Panc1 (cell line): Measurements from ENCODE around the gene PGA5. TPM values are rescaled to one million over a fixed set of nuclear protein-coding genes. Genes with fewer than 3 reads are reported as not detected.

Experiments used
- ATAC-seq: fragments of 200-7000 bp; cut with Tn5 transposase; 2 replicates; pipeline ENCODE4 v1.9.1; 2020; ENCODE audit warnings: mild to moderate bottlenecking, moderate library complexity
- BruUV-seq: library from RNA; stranded (reverse); fragments of 400-500 nt; replicated peaks from 2 replicates; lab custom pipeline; 2021; lab: Mats Ljungman, UMichigan
- CTCF ChIA-PET: fragments of 300-600 bp; sonication (Branson Sonifier 250); formaldehyde crosslinking; loops from one replicate; lab custom pipeline; 2022; ENCODE audit warnings: antibody characterized with exemption; lab: Charles Lee
- POLR2A ChIA-PET: fragments of 300-600 bp; sonication (Branson Sonifier 250); formaldehyde crosslinking; loops from one replicate; lab custom pipeline; 2022; ENCODE audit warnings: antibody characterized with exemption; lab: Charles Lee
- DNase-seq: peaks from one replicate; pipeline ENCODE4 v3.0.0-alpha.2; 2010; ENCODE audit warnings: low read depth, low spot score
- H3K27ac ChIP-seq: 2 replicates; pipeline ENCODE4 v1.5.1; 2011; ENCODE audit warnings: mild to moderate bottlenecking, low read length, inconsistent platforms
- H3K27me3 ChIP-seq: fragments of 200-500 bp; sonication (Bioruptor generic); 2 replicates; pipeline ENCODE4 v1.6.0; 2014; ENCODE audit warnings: low read length, inconsistent platforms; ENCODE audit not compliant: control insufficient read depth, insufficient read depth
- H3K36me3 ChIP-seq: fragments of 200-500 bp; sonication (Bioruptor generic); 2 replicates; pipeline ENCODE4 v1.5.1; 2014; ENCODE audit warnings: inconsistent platforms, mild to moderate bottlenecking, low read length, moderate library complexity; ENCODE audit not compliant: control insufficient read depth, insufficient read depth
- H3K4me1 ChIP-seq: 2 replicates; pipeline ENCODE4 v1.5.1; 2011; ENCODE audit warnings: inconsistent platforms, mild to moderate bottlenecking, low read length, moderate library complexity; ENCODE audit not compliant: control insufficient read depth, insufficient read depth
- H3K4me3 ChIP-seq, 2 experiments: 2 replicates each; pipeline ENCODE4 v1.5.1; 2011 to 2012; ENCODE audit warnings: low read depth in 2 of 2, low read length in 2 of 2, mild to moderate bottlenecking in 2 of 2, inconsistent platforms in 1 of 2, moderate library complexity in 1 of 2
- H3K9me3 ChIP-seq: fragments of 200-500 bp; sonication (Bioruptor generic); 2 replicates; pipeline ENCODE4 v1.5.1; 2014; ENCODE audit warnings: low read depth, mild to moderate bottlenecking, inconsistent platforms, low read length, moderate library complexity; ENCODE audit not compliant: control insufficient read depth, insufficient read depth
- POLR2AphosphoS5 ChIP-seq: IDR thresholded peaks from 2 replicates; pipeline ENCODE4 v1.6.1; 2012; ENCODE audit warnings: mild to moderate bottlenecking, low read depth, low read length, moderate library complexity
- SIN3A ChIP-seq: IDR thresholded peaks from 2 replicates; pipeline ENCODE4 v1.6.1; 2012; ENCODE audit warnings: low read depth, mild to moderate bottlenecking, low read length, moderate library complexity, borderline replicate concordance; ENCODE audit not compliant: insufficient read depth
- TCF7L2 ChIP-seq: IDR thresholded peaks from 2 replicates; pipeline ENCODE4 v1.6.1; 2011; ENCODE audit warnings: mild to moderate bottlenecking, low read depth, low read length, inconsistent platforms
- in situ Hi-C: cut with HindIII; loops from 2 replicates; pipeline ENCODE4 v1.10.0; 2016; ENCODE audit warnings: low sequenced_read_pairs, low pct_unique_long_range_greater_than_20kb
- intact Hi-C: fragments of 100-400 bp; cut with micrococcal nuclease; formaldehyde crosslinking; loops from one replicate; pipeline ENCODE4 v1.10.0; 2022; ENCODE audit not compliant: unreplicated experiment
- total RNA-seq: library from RNA; stranded (reverse); gene quantifications from one replicate; pipeline ENCODE4 v1.2.1, GENCODE V29; 2021; ENCODE audit not compliant: unreplicated experiment
- TF ChIP-seq, protein P1 (sequence below), 2 experiments: IDR thresholded peaks; 2 replicates each; pipeline ENCODE4 v1.6.1; 2011 to 2012; ENCODE audit warnings: low read depth in 2 of 2, control low read depth in 1 of 2, low read length in 1 of 2, mild to moderate bottlenecking in 1 of 2, moderate library complexity in 1 of 2; ENCODE audit not compliant: insufficient read depth in 1 of 2
- TF ChIP-seq, protein P2 (sequence below): fragments of 450-650 bp; IDR thresholded peaks from 2 replicates; pipeline ENCODE4 v1.5.1; 2017; ENCODE audit warnings: mild to moderate bottlenecking

Gene PGA5
- total RNA-seq, 1 experiment from 2014 or later = not detected

DNA sequence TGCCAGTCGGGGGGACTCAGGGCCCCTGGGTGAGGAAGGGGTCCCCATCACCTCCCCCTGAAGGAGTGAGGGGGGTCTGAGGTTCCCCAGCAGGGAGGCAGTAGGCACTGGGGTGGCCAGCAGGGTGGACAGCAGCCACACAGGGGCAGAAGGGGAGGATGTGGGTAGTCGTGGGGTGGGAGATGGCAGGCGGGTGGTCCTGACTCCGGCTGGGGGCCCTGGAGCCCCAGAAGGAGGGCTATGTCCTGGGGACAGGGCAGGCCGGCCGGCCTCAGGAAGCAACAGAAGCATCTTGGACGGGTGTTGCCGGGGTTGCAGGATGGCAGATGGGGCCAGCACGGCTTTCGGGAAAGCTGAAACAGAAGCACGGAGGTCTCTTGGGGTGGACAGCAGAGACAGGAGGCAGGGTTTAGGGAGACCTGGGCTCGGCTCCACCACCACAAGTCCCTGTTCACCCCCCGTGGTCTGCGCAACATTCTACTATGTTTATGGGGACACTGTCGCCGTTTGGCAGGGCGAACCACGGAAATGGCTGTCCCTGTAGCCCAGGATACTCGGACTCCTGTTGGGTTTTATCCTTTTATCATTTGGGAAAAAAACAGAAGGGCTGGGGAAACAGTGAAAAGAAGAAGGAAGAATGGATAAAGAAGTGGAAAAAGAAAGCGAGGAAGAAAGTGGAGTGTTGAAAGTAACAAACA, 40.1 kb downstream of the PGA5 start:
- Histone ChIP-seq H3K36me3 (no peaks in the 10 kb centered on the region), H3K9me3 (no peaks in the 10 kb centered on the region), H3K27ac (no peak overlapping the region), H3K4me1 (0 out of 2 replicates have a peak, but pooled peaks cover 3% of the 10 kb centered on the region), H3K4me3 (peak overlapping the region; percentile 42 to 49; a peak in 3 of 4 replicates), H3K27me3 (no peaks in the 10 kb centered on the region)
- POLR2A ChIA-PET = no interaction called here
- DNase-seq = no peak
- intact Hi-C loops (no loop called here), in situ Hi-C loops (no loop called here)
- CTCF ChIA-PET = interaction anchor here (0.7 kb wide), 1 partner anchor 27 kb away, joined by 4 read pairs; no protein-coding TSS in a partner anchor
- TF ChIP-seq TCF7L2 (no peak), SIN3A (no peak), POLR2AphosphoS5 (no peak)
- TF ChIP-seq, protein P1, sequence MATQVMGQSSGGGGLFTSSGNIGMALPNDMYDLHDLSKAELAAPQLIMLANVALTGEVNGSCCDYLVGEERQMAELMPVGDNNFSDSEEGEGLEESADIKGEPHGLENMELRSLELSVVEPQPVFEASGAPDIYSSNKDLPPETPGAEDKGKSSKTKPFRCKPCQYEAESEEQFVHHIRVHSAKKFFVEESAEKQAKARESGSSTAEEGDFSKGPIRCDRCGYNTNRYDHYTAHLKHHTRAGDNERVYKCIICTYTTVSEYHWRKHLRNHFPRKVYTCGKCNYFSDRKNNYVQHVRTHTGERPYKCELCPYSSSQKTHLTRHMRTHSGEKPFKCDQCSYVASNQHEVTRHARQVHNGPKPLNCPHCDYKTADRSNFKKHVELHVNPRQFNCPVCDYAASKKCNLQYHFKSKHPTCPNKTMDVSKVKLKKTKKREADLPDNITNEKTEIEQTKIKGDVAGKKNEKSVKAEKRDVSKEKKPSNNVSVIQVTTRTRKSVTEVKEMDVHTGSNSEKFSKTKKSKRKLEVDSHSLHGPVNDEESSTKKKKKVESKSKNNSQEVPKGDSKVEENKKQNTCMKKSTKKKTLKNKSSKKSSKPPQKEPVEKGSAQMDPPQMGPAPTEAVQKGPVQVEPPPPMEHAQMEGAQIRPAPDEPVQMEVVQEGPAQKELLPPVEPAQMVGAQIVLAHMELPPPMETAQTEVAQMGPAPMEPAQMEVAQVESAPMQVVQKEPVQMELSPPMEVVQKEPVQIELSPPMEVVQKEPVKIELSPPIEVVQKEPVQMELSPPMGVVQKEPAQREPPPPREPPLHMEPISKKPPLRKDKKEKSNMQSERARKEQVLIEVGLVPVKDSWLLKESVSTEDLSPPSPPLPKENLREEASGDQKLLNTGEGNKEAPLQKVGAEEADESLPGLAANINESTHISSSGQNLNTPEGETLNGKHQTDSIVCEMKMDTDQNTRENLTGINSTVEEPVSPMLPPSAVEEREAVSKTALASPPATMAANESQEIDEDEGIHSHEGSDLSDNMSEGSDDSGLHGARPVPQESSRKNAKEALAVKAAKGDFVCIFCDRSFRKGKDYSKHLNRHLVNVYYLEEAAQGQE (IDR thresholded peaks at IDR 0.05; ENCODE audit: insufficient read depth in 1 of 2, low read depth in 2 of 2, low read length in 1 of 2) = no peak
- TF ChIP-seq, protein P2, sequence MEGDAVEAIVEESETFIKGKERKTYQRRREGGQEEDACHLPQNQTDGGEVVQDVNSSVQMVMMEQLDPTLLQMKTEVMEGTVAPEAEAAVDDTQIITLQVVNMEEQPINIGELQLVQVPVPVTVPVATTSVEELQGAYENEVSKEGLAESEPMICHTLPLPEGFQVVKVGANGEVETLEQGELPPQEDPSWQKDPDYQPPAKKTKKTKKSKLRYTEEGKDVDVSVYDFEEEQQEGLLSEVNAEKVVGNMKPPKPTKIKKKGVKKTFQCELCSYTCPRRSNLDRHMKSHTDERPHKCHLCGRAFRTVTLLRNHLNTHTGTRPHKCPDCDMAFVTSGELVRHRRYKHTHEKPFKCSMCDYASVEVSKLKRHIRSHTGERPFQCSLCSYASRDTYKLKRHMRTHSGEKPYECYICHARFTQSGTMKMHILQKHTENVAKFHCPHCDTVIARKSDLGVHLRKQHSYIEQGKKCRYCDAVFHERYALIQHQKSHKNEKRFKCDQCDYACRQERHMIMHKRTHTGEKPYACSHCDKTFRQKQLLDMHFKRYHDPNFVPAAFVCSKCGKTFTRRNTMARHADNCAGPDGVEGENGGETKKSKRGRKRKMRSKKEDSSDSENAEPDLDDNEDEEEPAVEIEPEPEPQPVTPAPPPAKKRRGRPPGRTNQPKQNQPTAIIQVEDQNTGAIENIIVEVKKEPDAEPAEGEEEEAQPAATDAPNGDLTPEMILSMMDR = no peak
- no TSS peak for BruUV-seq
- peak; percentile 10; the same call in 1 of the 2 replicates for ATAC-seq

DNA sequence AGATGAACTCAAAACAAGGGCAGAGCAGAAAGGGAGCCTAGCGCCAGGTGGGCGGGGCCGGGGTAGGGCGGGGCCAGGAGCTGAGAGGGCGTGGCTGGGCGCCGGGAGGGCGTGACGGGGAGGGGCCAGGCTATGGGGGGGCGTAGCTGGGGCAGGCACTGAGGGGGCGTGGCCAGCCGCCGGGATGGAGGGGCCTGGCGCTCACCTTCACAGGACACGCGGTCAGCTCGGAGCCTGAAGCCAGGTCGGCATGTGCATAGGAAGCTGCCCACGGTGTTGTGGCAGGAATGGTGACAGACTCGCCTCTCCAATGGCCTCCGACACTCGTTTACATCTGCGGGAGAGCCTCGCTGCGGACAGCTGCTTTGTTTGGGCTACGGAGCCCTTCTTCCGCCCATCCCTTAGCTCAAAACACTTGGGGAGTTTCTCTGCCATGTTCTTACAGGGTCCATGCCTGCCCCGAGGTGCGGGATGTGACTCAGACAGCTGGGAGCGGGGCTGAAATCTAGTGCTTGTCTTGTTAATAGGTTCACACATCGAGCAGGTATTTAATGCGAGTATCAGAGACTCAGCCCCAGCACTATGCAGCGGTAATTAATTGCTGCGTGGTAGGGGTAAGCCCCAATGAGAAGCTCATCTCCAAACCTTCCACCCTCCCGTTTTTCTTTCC, 40.7 kb downstream of the PGA5 start:
- Histone ChIP-seq H3K9me3 (no peaks in the 10 kb centered on the region), H3K36me3 (no peaks in the 10 kb centered on the region), H3K27ac (no peak overlapping the region), H3K4me1 (0 out of 2 replicates have a peak, but pooled peaks cover 3% of the 10 kb centered on the region), H3K4me3 (peak overlapping the region; percentile 42 to 64), H3K27me3 (no peaks in the 10 kb centered on the region)
- ATAC-seq (peak; percentile 95), DNase-seq (no peak)
- intact Hi-C loops = no loop called here
- in situ Hi-C loops = no loop called here
- no TSS peak for BruUV-seq
- TF ChIP-seq, protein P1 (IDR thresholded peaks at IDR 0.05; ENCODE audit: insufficient read depth in 1 of 2, low read depth in 2 of 2, low read length in 1 of 2) = no peak
- TF ChIP-seq SIN3A = no peak
- no peak for TF ChIP-seq POLR2AphosphoS5
- TF ChIP-seq, protein P2 = no peak
- TF ChIP-seq TCF7L2 = no peak
- ChIA-PET CTCF (interaction anchor here (0.6 to 0.7 kb wide), 2 partner anchors 9 to 28 kb away, joined by 4 to 9 read pairs; no protein-coding TSS in a partner anchor), POLR2A (no interaction called here)
